ENCODE results near the gene FCN2. TPM values are rescaled to one million over a fixed set of nuclear protein-coding genes. Genes with fewer than 3 reads are reported as not detected.

FCN2 gene
- total RNA-seq, 2 donors from 2014 or later = not detected

GRCh38 chr9:134870301-134870694 is 10.3 kb upstream of the FCN2 start:
- no peaks in the 10 kb centered on the region for H3K4me1 Mint-ChIP-seq
- no peaks in the 10 kb centered on the region for H3K36me3 Mint-ChIP-seq (ENCODE audit: low read depth)
- no peak for ATAC-seq (replicated peaks)
- no peak overlapping the region for H3K4me3 Mint-ChIP-seq
- no peaks in the 10 kb centered on the region for H3K9me3 Mint-ChIP-seq
- peaks cover 5% of the 10 kb centered on the region for H3K27me3 Mint-ChIP-seq
- H3K27ac Mint-ChIP-seq = no peak overlapping the region

GRCh38 chr9:134870746-134871662 is 9.6 kb upstream of the FCN2 start:
- Mint-ChIP-seq H3K9me3 (no peaks in the 10 kb centered on the region), H3K4me1 (no peaks in the 10 kb centered on the region), H3K4me3 (no peak overlapping the region), H3K36me3 (ENCODE audit: low read depth) (no peaks in the 10 kb centered on the region), H3K27ac (no peak overlapping the region), H3K27me3 (peaks cover 5% of the 10 kb centered on the region)
- no peak for ATAC-seq (replicated peaks)

- H3K4me3 Mint-ChIP-seq = no peak overlapping the region
- no peak for ATAC-seq (replicated peaks)
- H3K27me3 Mint-ChIP-seq = peaks cover 5% of the 10 kb centered on the region
Measured at GRCh38 chr9:134871697-134872340, 8.8 kb upstream of the FCN2 start.

GRCh38 chr9:134872482-134873231 is 8.0 kb upstream of the FCN2 start:
- Mint-ChIP-seq H3K27me3 (peaks cover 5% of the 10 kb centered on the region), H3K36me3 (ENCODE audit: low read depth) (no peaks in the 10 kb centered on the region), H3K9me3 (no peaks in the 10 kb centered on the region), H3K4me1 (no peaks in the 10 kb centered on the region), H3K4me3 (no peak overlapping the region), H3K27ac (no peak overlapping the region)
- no peak for ATAC-seq (replicated peaks)

More at GRCh38 chr9:134871697-134872340, 8.8 kb upstream of the FCN2 start:
- H3K36me3 Mint-ChIP-seq (ENCODE audit: low read depth) = no peaks in the 10 kb centered on the region
- no peaks in the 10 kb centered on the region for H3K9me3 Mint-ChIP-seq
- H3K27ac Mint-ChIP-seq = no peak overlapping the region
- no peaks in the 10 kb centered on the region for H3K4me1 Mint-ChIP-seq

- no peak for ATAC-seq (replicated peaks)
- no peak overlapping the region for H3K4me3 Mint-ChIP-seq
- H3K27ac Mint-ChIP-seq = no peak overlapping the region
- H3K9me3 Mint-ChIP-seq = no peaks in the 10 kb centered on the region
- peaks cover 8% of the 10 kb centered on the region for H3K27me3 Mint-ChIP-seq
- no peaks in the 10 kb centered on the region for H3K4me1 Mint-ChIP-seq
- H3K36me3 Mint-ChIP-seq (ENCODE audit: low read depth) = no peaks in the 10 kb centered on the region
Measured at GRCh38 chr9:134875371-134875770, 5.2 kb upstream of the FCN2 start.

- Mint-ChIP-seq H3K9me3 (no peaks in the 10 kb centered on the region), H3K4me1 (no peaks in the 10 kb centered on the region), H3K4me3 (no peak overlapping the region), H3K27me3 (peaks cover 5% of the 10 kb centered on the region), H3K36me3 (ENCODE audit: low read depth) (no peaks in the 10 kb centered on the region), H3K27ac (no peak overlapping the region)
- ATAC-seq (replicated peaks) = no peak
Measured at GRCh38 chr9:134877541-134877940, 3.1 kb upstream of the FCN2 start.

- no peak overlapping the region for H3K27ac Mint-ChIP-seq
- no peak for ATAC-seq (replicated peaks)
- H3K9me3 Mint-ChIP-seq = no peaks in the 10 kb centered on the region
- no peaks in the 10 kb centered on the region for H3K4me1 Mint-ChIP-seq
- no peak overlapping the region for H3K4me3 Mint-ChIP-seq
- no peaks in the 10 kb centered on the region for H3K36me3 Mint-ChIP-seq (ENCODE audit: low read depth)
- H3K27me3 Mint-ChIP-seq = peaks cover 5% of the 10 kb centered on the region
Measured at GRCh38 chr9:134879664-134880483, 736 bp upstream of the FCN2 start.

GRCh38 chr9:134881313-134881670 is 682 bp downstream of the FCN2 start:
- H3K27ac Mint-ChIP-seq = no peak overlapping the region
- no peak overlapping the region for H3K4me3 Mint-ChIP-seq
- H3K36me3 Mint-ChIP-seq (ENCODE audit: low read depth) = no peaks in the 10 kb centered on the region
- no peaks in the 10 kb centered on the region for H3K4me1 Mint-ChIP-seq
- peaks cover 5% of the 10 kb centered on the region for H3K27me3 Mint-ChIP-seq
- H3K9me3 Mint-ChIP-seq = no peaks in the 10 kb centered on the region
- ATAC-seq (replicated peaks) = no peak

GRCh38 chr9:134882204-134882785 is 1.7 kb downstream of the FCN2 start:
- H3K9me3 Mint-ChIP-seq = no peaks in the 10 kb centered on the region
- no peak overlapping the region for H3K27ac Mint-ChIP-seq
- no peak overlapping the region for H3K4me3 Mint-ChIP-seq
- H3K27me3 Mint-ChIP-seq = peaks cover 5% of the 10 kb centered on the region
- no peaks in the 10 kb centered on the region for H3K36me3 Mint-ChIP-seq (ENCODE audit: low read depth)
- ATAC-seq (replicated peaks) = no peak
- H3K4me1 Mint-ChIP-seq = no peaks in the 10 kb centered on the region

GRCh38 chr9:134883040-134883782 is 2.6 kb downstream of the FCN2 start:
- H3K27ac Mint-ChIP-seq = no peak overlapping the region
- ATAC-seq (replicated peaks) = no peak
- no peak overlapping the region for H3K4me3 Mint-ChIP-seq
- peaks cover 5% of the 10 kb centered on the region for H3K27me3 Mint-ChIP-seq
- no peaks in the 10 kb centered on the region for H3K4me1 Mint-ChIP-seq
- H3K9me3 Mint-ChIP-seq = no peaks in the 10 kb centered on the region
- no peaks in the 10 kb centered on the region for H3K36me3 Mint-ChIP-seq (ENCODE audit: low read depth)

GRCh38 chr9:134884492-134884891 is 3.9 kb downstream of the FCN2 start:
- no peak overlapping the region for H3K4me3 Mint-ChIP-seq
- peaks cover 5% of the 10 kb centered on the region for H3K27me3 Mint-ChIP-seq
- H3K36me3 Mint-ChIP-seq (ENCODE audit: low read depth) = no peaks in the 10 kb centered on the region
- ATAC-seq (replicated peaks) = no peak
- no peaks in the 10 kb centered on the region for H3K9me3 Mint-ChIP-seq
- no peak overlapping the region for H3K27ac Mint-ChIP-seq
- H3K4me1 Mint-ChIP-seq = no peaks in the 10 kb centered on the region

- no peaks in the 10 kb centered on the region for H3K9me3 Mint-ChIP-seq
- no peaks in the 10 kb centered on the region for H3K36me3 Mint-ChIP-seq (ENCODE audit: low read depth)
Measured at GRCh38 chr9:134885001-134885678, 4.5 kb downstream of the FCN2 start.

More at GRCh38 chr9:134885001-134885678, 4.5 kb downstream of the FCN2 start:
- Mint-ChIP-seq H3K4me3 (no peak overlapping the region), H3K4me1 (no peaks in the 10 kb centered on the region), H3K27ac (no peak overlapping the region), H3K27me3 (peaks cover 2% of the 10 kb centered on the region)
- no peak for ATAC-seq (replicated peaks)
